ENCODE data around the gene PPP2R5B. TPM values are rescaled to one million over a fixed set of nuclear protein-coding genes. Genes with fewer than 3 reads are reported as not detected.
A peak's percentile ranks its signal among the peaks of the same experiment; 100 is the strongest.

PPP2R5B gene
- total RNA-seq, 1 experiment from 2014 or later = 1.8 TPM

- Histone ChIP-seq H3K36me3 (ENCODE audit: insufficient read depth, low read length) (no peaks in the 10 kb centered on the region), H3K4me3 (ENCODE audit: low read length) (no peak overlapping the region), H4K20me1 (ENCODE audit: insufficient read depth, low read depth, low read length) (no peaks in the 10 kb centered on the region), H3K27me3 (ENCODE audit: low read length) (no peaks in the 10 kb centered on the region), H3K9me2 (replicated peaks; ENCODE audit: insufficient read depth, low read length) (no peaks in the 10 kb centered on the region), H3K9me3 (ENCODE audit: low read length) (no peaks in the 10 kb centered on the region), H3K79me2 (ENCODE audit: low read length) (no peaks in the 10 kb centered on the region), H3K27ac (ENCODE audit: low read length) (no peak overlapping the region), H3K4me1 (ENCODE audit: low read length) (peaks cover 6% of the 10 kb centered on the region; the same call in 1 of the 2 replicates), H3K4me2 (ENCODE audit: low read depth, low read length, poor library complexity, severe bottlenecking) (no peak overlapping the region), H3K9ac (ENCODE audit: low read length) (no peak overlapping the region), H2AFZ (ENCODE audit: low read length) (no peak overlapping the region)
- DNase-seq = no peak
Measured at GRCh38 chr11:64932324-64932723, 7.8 kb downstream of the PPP2R5B start.

- Histone ChIP-seq H4K20me1 (ENCODE audit: insufficient read depth, low read depth, low read length) (no peaks in the 10 kb centered on the region), H3K9me2 (replicated peaks; ENCODE audit: insufficient read depth, low read length) (no peaks in the 10 kb centered on the region), H3K36me3 (ENCODE audit: insufficient read depth, low read length) (no peaks in the 10 kb centered on the region), H3K27me3 (ENCODE audit: low read length) (no peaks in the 10 kb centered on the region), H2AFZ (ENCODE audit: low read length) (no peak overlapping the region), H3K9me3 (ENCODE audit: low read length) (no peaks in the 10 kb centered on the region), H3K4me2 (ENCODE audit: low read depth, low read length, poor library complexity, severe bottlenecking) (no peak overlapping the region), H3K4me3 (ENCODE audit: low read length) (no peak overlapping the region), H3K9ac (ENCODE audit: low read length) (no peak overlapping the region), H3K4me1 (ENCODE audit: low read length) (peaks cover 6% of the 10 kb centered on the region; the same call in 1 of the 2 replicates), H3K27ac (ENCODE audit: low read length) (no peak overlapping the region), H3K79me2 (ENCODE audit: low read length) (no peaks in the 10 kb centered on the region)
- DNase-seq = no peak
Measured at GRCh38 chr11:64933213-64933934, 8.9 kb downstream of the PPP2R5B start.

GRCh38 chr11:64933935-64934681, 9.6 kb downstream of the PPP2R5B start:
- Histone ChIP-seq H3K79me2 (ENCODE audit: low read length) (no peaks in the 10 kb centered on the region), H3K9ac (ENCODE audit: low read length) (no peak overlapping the region), H2AFZ (ENCODE audit: low read length) (no peak overlapping the region), H3K4me3 (ENCODE audit: low read length) (no peak overlapping the region), H3K9me2 (replicated peaks; ENCODE audit: insufficient read depth, low read length) (no peaks in the 10 kb centered on the region), H3K27ac (ENCODE audit: low read length) (no peak overlapping the region), H3K4me2 (ENCODE audit: low read depth, low read length, poor library complexity, severe bottlenecking) (no peak overlapping the region), H3K36me3 (ENCODE audit: insufficient read depth, low read length) (no peaks in the 10 kb centered on the region), H3K4me1 (ENCODE audit: low read length) (peaks cover 6% of the 10 kb centered on the region; the same call in 1 of the 2 replicates), H3K27me3 (ENCODE audit: low read length) (no peaks in the 10 kb centered on the region), H4K20me1 (ENCODE audit: insufficient read depth, low read depth, low read length) (no peaks in the 10 kb centered on the region), H3K9me3 (ENCODE audit: low read length) (no peaks in the 10 kb centered on the region)
- no peak for DNase-seq

- Histone ChIP-seq H3K9ac (ENCODE audit: low read length) (no peak overlapping the region), H4K20me1 (ENCODE audit: insufficient read depth, low read depth, low read length) (no peaks in the 10 kb centered on the region), H3K27ac (ENCODE audit: low read length) (no peak overlapping the region), H2AFZ (ENCODE audit: low read length) (no peak overlapping the region), H3K4me3 (ENCODE audit: low read length) (no peak overlapping the region), H3K4me2 (ENCODE audit: low read depth, low read length, poor library complexity, severe bottlenecking) (no peak overlapping the region), H3K4me1 (ENCODE audit: low read length) (peaks cover 6% of the 10 kb centered on the region; the same call in 1 of the 2 replicates), H3K9me2 (replicated peaks; ENCODE audit: insufficient read depth, low read length) (no peaks in the 10 kb centered on the region), H3K36me3 (ENCODE audit: insufficient read depth, low read length) (no peaks in the 10 kb centered on the region), H3K79me2 (ENCODE audit: low read length) (no peaks in the 10 kb centered on the region), H3K9me3 (ENCODE audit: low read length) (no peaks in the 10 kb centered on the region), H3K27me3 (ENCODE audit: low read length) (no peaks in the 10 kb centered on the region)
- DNase-seq = peak; percentile 51
Measured at GRCh38 chr11:64934682-64935358, 10.3 kb downstream of the PPP2R5B start.

- Histone ChIP-seq H3K27ac (ENCODE audit: low read length) (no peak within 1 kb of the TSS), H3K4me2 (ENCODE audit: low read depth, low read length, poor library complexity, severe bottlenecking) (no peak within 1 kb of the TSS), H3K9ac (ENCODE audit: low read length) (no peak within 1 kb of the TSS), H3K27me3 (ENCODE audit: low read length) (no peaks in the 10 kb centered on the region), H3K4me3 (ENCODE audit: low read length) (no peak within 1 kb of the TSS), H3K79me2 (ENCODE audit: low read length) (no peaks in the 10 kb centered on the region), H3K9me2 (replicated peaks; ENCODE audit: insufficient read depth, low read length) (no peaks in the 10 kb centered on the region), H3K4me1 (ENCODE audit: low read length) (peaks cover 6% of the 10 kb centered on the region; the same call in 1 of the 2 replicates), H3K9me3 (ENCODE audit: low read length) (no peaks in the 10 kb centered on the region), H4K20me1 (ENCODE audit: insufficient read depth, low read depth, low read length) (no peaks in the 10 kb centered on the region), H2AFZ (ENCODE audit: low read length) (no peak within 1 kb of the TSS), H3K36me3 (ENCODE audit: insufficient read depth, low read length) (no peaks in the 10 kb centered on the region)
- DNase-seq = no peak
Measured at GRCh38 chr11:64935359-64936081, 11.0 kb downstream of the PPP2R5B start, which contains the start of gene GPHA2. Gene GPHA2, minus strand, starts transcription at chr11:64935893. Its CDS starts 433 bp downstream, at chr11:64935460.

GRCh38 chr11:64936539-64936938, 12.1 kb downstream of the PPP2R5B start:
- Histone ChIP-seq H3K4me3 (ENCODE audit: low read length) (no peak overlapping the region), H3K27ac (ENCODE audit: low read length) (no peak overlapping the region), H4K20me1 (ENCODE audit: insufficient read depth, low read depth, low read length) (no peaks in the 10 kb centered on the region), H3K36me3 (ENCODE audit: insufficient read depth, low read length) (no peaks in the 10 kb centered on the region), H2AFZ (ENCODE audit: low read length) (no peak overlapping the region), H3K79me2 (ENCODE audit: low read length) (no peaks in the 10 kb centered on the region), H3K4me1 (ENCODE audit: low read length) (peaks cover 6% of the 10 kb centered on the region; the same call in 1 of the 2 replicates), H3K4me2 (ENCODE audit: low read depth, low read length, poor library complexity, severe bottlenecking) (no peak overlapping the region), H3K9me2 (replicated peaks; ENCODE audit: insufficient read depth, low read length) (no peaks in the 10 kb centered on the region), H3K9ac (ENCODE audit: low read length) (no peak overlapping the region), H3K27me3 (ENCODE audit: low read length) (no peaks in the 10 kb centered on the region), H3K9me3 (ENCODE audit: low read length) (no peaks in the 10 kb centered on the region)
- no peak for DNase-seq

GRCh38 chr11:64947208-64947814, 22.8 kb downstream of the PPP2R5B start:
- no peaks in the 10 kb centered on the region for H3K9me3 ChIP-seq (ENCODE audit: low read length)
- no peak for DNase-seq
- H3K36me3 ChIP-seq (ENCODE audit: insufficient read depth, low read length) = no peaks in the 10 kb centered on the region
- H3K4me2 ChIP-seq (ENCODE audit: low read depth, low read length, poor library complexity, severe bottlenecking) = no peak overlapping the region
- no peaks in the 10 kb centered on the region for H4K20me1 ChIP-seq (ENCODE audit: insufficient read depth, low read depth, low read length)
- H3K27ac ChIP-seq (ENCODE audit: low read length) = no peak overlapping the region
- no peaks in the 10 kb centered on the region for H3K27me3 ChIP-seq (ENCODE audit: low read length)
- H2AFZ ChIP-seq (ENCODE audit: low read length) = no peak overlapping the region
- H3K9ac ChIP-seq (ENCODE audit: low read length) = no peak overlapping the region
- no peaks in the 10 kb centered on the region for H3K79me2 ChIP-seq (ENCODE audit: low read length)
- peaks cover 11% of the 10 kb centered on the region for H3K4me1 ChIP-seq (ENCODE audit: low read length)
- H3K4me3 ChIP-seq (ENCODE audit: low read length) = no peak overlapping the region
- H3K9me2 ChIP-seq (replicated peaks; ENCODE audit: insufficient read depth, low read length) = no peaks in the 10 kb centered on the region
